GM13977 (cell line): ENCODE results near the gene RGMB.

Experiments
- DNase-seq: peaks from one replicate; pipeline ENCODE4 v3.0.0; 2012; ENCODE audit warnings: low spot score
- CTCF ChIP-seq: IDR thresholded peaks from 2 replicates; pipeline ENCODE4 v1.5.1; 2012; ENCODE audit warnings: mild to moderate bottlenecking, control low read depth; ENCODE audit not compliant: insufficient read depth; ENCODE audit errors: extremely low read depth, missing control alignments
- in situ Hi-C: fragments of 300-500 bp; cut with MboI; formaldehyde crosslinking; loops from one replicate; pipeline ENCODE4 v1.12.0; 2022; ENCODE audit warnings: low sequenced_read_pairs, low pct_unique_long_range_greater_than_20kb, mixed read lengths, inconsistent platforms; ENCODE audit not compliant: unreplicated experiment

The RGMB gene

GRCh38 chr5:98794001-98794400 lies 20.5 kb downstream of the RGMB start:
- in situ Hi-C loops, result no loop called here
- no peak for DNase-seq
- TF ChIP-seq CTCF, result no peak

GRCh38 chr5:98794414-98795080 lies 21.1 kb downstream of the RGMB start:
- TF ChIP-seq CTCF, result no peak
- DNase-seq, result no peak
- in situ Hi-C loops, result no loop called here

GRCh38 chr5:98795243-98795642 lies 21.8 kb downstream of the RGMB start:
- DNase-seq, result no peak
- in situ Hi-C loops, result no loop called here
- TF ChIP-seq CTCF, result no peak

- DNase-seq, result peak; percentile 68
- TF ChIP-seq CTCF, result peak; percentile 75
- in situ Hi-C loops, result no loop called here
These were observed 22.9 kb downstream of the RGMB start for GRCh38 chr5:98796197-98796972.

- no peak for TF ChIP-seq CTCF
- DNase-seq, result no peak
- in situ Hi-C loops, result no loop called here
These were observed 24.9 kb downstream of the RGMB start for GRCh38 chr5:98798371-98798770.

GRCh38 chr5:98798847-98799246 lies 25.4 kb downstream of the RGMB start:
- no peak for DNase-seq
- no peak for TF ChIP-seq CTCF
- in situ Hi-C loops, result no loop called here
